IMR-90 (cell line): Measurements from ENCODE around the gene ABHD12B. TPM values are rescaled to one million over a fixed set of nuclear protein-coding genes. Genes with fewer than 3 reads are reported as not detected.

Experiments
- ATAC-seq: fragments of 200-7000 bp; cut with Tn5 transposase; 2 replicates; pipeline ENCODE4 v1.9.1; 2020; ENCODE audit warnings: low read depth, mild to moderate bottlenecking, moderate library complexity
- BruUV-seq: library from RNA; stranded (reverse); fragments of 400-500 nt; replicated peaks from 2 replicates; lab custom pipeline; 2021; lab: Mats Ljungman, UMichigan
- CTCF ChIA-PET: fragments of 300-600 bp; formaldehyde crosslinking; extraction: SDS; loops from one replicate; lab custom pipeline; 2021; ENCODE audit warnings: antibody characterized with exemption; lab: Yijun Ruan, JAX
- POLR2A ChIA-PET: fragments of 300-600 bp; sonication (Branson Sonifier 250); formaldehyde crosslinking; loops from one replicate; lab custom pipeline; 2022; ENCODE audit warnings: antibody characterized with exemption; ENCODE audit not compliant: unreplicated experiment; lab: Charles Lee
- DNase-seq: peaks from one replicate; pipeline ENCODE4 v3.0.0; 2013
- H2AFZ ChIP-seq: replicated peaks from 2 replicates; pipeline ENCODE3; 2013; ENCODE audit warnings: low read length, mild to moderate bottlenecking; ENCODE audit not compliant: poor library complexity
- H2AK5ac ChIP-seq: 2 replicates; pipeline ENCODE4 v1.6.1; 2013; ENCODE audit warnings: low read depth, low read length, inconsistent platforms
- H2AK9ac ChIP-seq: replicated peaks from 2 replicates; pipeline ENCODE3; 2013; ENCODE audit warnings: mild to moderate bottlenecking, low read depth, low read length, moderate library complexity; ENCODE audit not compliant: poor library complexity
- H2BK120ac ChIP-seq: 2 replicates; pipeline ENCODE4 v1.6.1; 2013; ENCODE audit warnings: low read depth, low read length, inconsistent platforms
- H2BK15ac ChIP-seq: 3 replicates; pipeline ENCODE4 v1.6.1; 2013; ENCODE audit warnings: low read depth, low read length, inconsistent platforms
- H2BK20ac ChIP-seq: 2 replicates; pipeline ENCODE4 v1.6.1; 2013; ENCODE audit warnings: low read depth, mild to moderate bottlenecking, inconsistent platforms, low read length, moderate library complexity
- H2BK5ac ChIP-seq: 2 replicates; pipeline ENCODE4 v1.6.1; 2013; ENCODE audit warnings: mild to moderate bottlenecking, low read depth, low read length, inconsistent platforms; ENCODE audit not compliant: poor library complexity, severe bottlenecking
- H3K14ac ChIP-seq: replicated peaks from 2 replicates; pipeline ENCODE4 v1.6.1; 2013; ENCODE audit warnings: low read depth, low read length, inconsistent platforms
- H3K18ac ChIP-seq: 2 replicates; pipeline ENCODE4 v1.6.1; 2013; ENCODE audit warnings: low read depth, low read length, control low read depth
- H3K23ac ChIP-seq: 2 replicates; pipeline ENCODE4 v1.6.1; 2013; ENCODE audit warnings: low read depth, low read length, inconsistent platforms
- H3K27ac ChIP-seq: 2 replicates; pipeline ENCODE4 v1.5.1; 2013; ENCODE audit warnings: mild to moderate bottlenecking, control low read depth, low read length; ENCODE audit not compliant: insufficient read depth
- H3K27me3 ChIP-seq: 2 replicates; pipeline ENCODE4 v1.6.1; 2013; ENCODE audit warnings: low read length; ENCODE audit not compliant: control insufficient read depth, insufficient read depth
- H3K36me3 ChIP-seq: 2 replicates; pipeline ENCODE4 v1.6.1; 2013; ENCODE audit warnings: low read length, mixed read lengths; ENCODE audit not compliant: control insufficient read depth, insufficient read depth
- H3K4ac ChIP-seq: 2 replicates; pipeline ENCODE4 v1.6.1; 2013; ENCODE audit warnings: low read depth, low read length, inconsistent platforms
- H3K4me1 ChIP-seq: 2 replicates; pipeline ENCODE4 v1.6.1; 2013; ENCODE audit warnings: low read length, mixed read lengths; ENCODE audit not compliant: control insufficient read depth, insufficient read depth
- H3K4me2 ChIP-seq: 2 replicates; pipeline ENCODE4 v1.6.1; 2013; ENCODE audit warnings: low read depth, mild to moderate bottlenecking, control low read depth, low read length, moderate library complexity
- H3K4me3 ChIP-seq: 2 replicates; pipeline ENCODE4 v1.5.1; 2013; ENCODE audit warnings: low read depth, mild to moderate bottlenecking, control low read depth, low read length, moderate library complexity; ENCODE audit not compliant: insufficient read depth
- H3K56ac ChIP-seq: 2 replicates; pipeline ENCODE4 v1.6.1; 2013; ENCODE audit warnings: low read length, inconsistent platforms; ENCODE audit not compliant: insufficient read depth; ENCODE audit errors: extremely low read depth
- H3K79me1 ChIP-seq, 2 experiments: 2 replicates each; pipeline ENCODE4 v1.6.1; 2013; ENCODE audit warnings: low read length in 2 of 2, inconsistent platforms in 1 of 2, low read depth in 1 of 2
- H3K9ac ChIP-seq: 2 replicates; pipeline ENCODE4 v1.6.1; 2013; ENCODE audit warnings: low read depth, low read length, control low read depth
- H3K9me1 ChIP-seq: 2 replicates; pipeline ENCODE4 v1.6.1; 2013; ENCODE audit warnings: low read length, inconsistent platforms; ENCODE audit not compliant: insufficient read depth
- H3K9me3 ChIP-seq: 2 replicates; pipeline ENCODE4 v1.6.1; 2013; ENCODE audit warnings: low read length; ENCODE audit not compliant: control insufficient read depth, insufficient read depth
- H4K20me1 ChIP-seq: 2 replicates; pipeline ENCODE4 v1.6.1; 2013; ENCODE audit warnings: low read length, inconsistent platforms; ENCODE audit not compliant: insufficient read depth
- H4K5ac ChIP-seq: 2 replicates; pipeline ENCODE4 v1.6.1; 2013; ENCODE audit warnings: mild to moderate bottlenecking, low read depth, low read length, control low read depth
- H4K8ac ChIP-seq, 2 experiments: 2 replicates each; pipeline ENCODE4 v1.6.1; 2013; ENCODE audit warnings: low read depth in 2 of 2, low read length in 2 of 2, control low read depth in 1 of 2, inconsistent platforms in 1 of 2
- H4K91ac ChIP-seq: 2 replicates; pipeline ENCODE4 v1.6.1; 2013; ENCODE audit warnings: low read depth, low read length, inconsistent platforms; ENCODE audit not compliant: insufficient read depth
- BHLHE40 ChIP-seq: fragments of 150-350 bp; IDR thresholded peaks from 2 replicates; pipeline ENCODE4 v1.6.1; 2016; ENCODE audit warnings: mild to moderate bottlenecking, low read depth, low read length
- CEBPB ChIP-seq: IDR thresholded peaks from 2 replicates; pipeline ENCODE4 v1.6.1; 2012; ENCODE audit warnings: low read depth, low read length, improper control_type of control experiment
- CTCF ChIP-seq: conservative IDR thresholded peaks from 2 replicates; pipeline ENCODE4 v1.5.1; 2012; ENCODE audit warnings: mild to moderate bottlenecking, low read depth, low read length, improper control_type of control experiment
- FOS ChIP-seq: fragments of 150-350 bp; IDR thresholded peaks from 2 replicates; pipeline ENCODE4 v1.6.1; 2016; ENCODE audit warnings: low read depth, low read length
- MAZ ChIP-seq: IDR thresholded peaks from 2 replicates; pipeline ENCODE4 v1.6.1; 2012; ENCODE audit warnings: low read depth, mild to moderate bottlenecking, low read length, improper control_type of control experiment, moderate library complexity, borderline replicate concordance
- WGBS, 2 experiments: methylation state at CpG; one replicate each; pipeline versions ENCODE4 v1.1.5 to v1.1.7; 2013; ENCODE audit warnings: missing lambda C conversion rate in 2 of 2; ENCODE audit not compliant: insufficient read length in 1 of 2; ENCODE audit errors: extremely low coverage in 2 of 2; 5-methylcytosine and 5-hydroxymethylcytosine counted together
- dilution Hi-C: fragments of 300-500 bp; cut with HindIII; formaldehyde crosslinking; loops from one replicate; pipeline ENCODE4 v1.14.3; 2018; ENCODE audit warnings: low sequenced_read_pairs; ENCODE audit not compliant: unreplicated experiment
- in situ Hi-C: fragments of 300-500 bp; cut with MboI; formaldehyde crosslinking; loops from 3 replicates; pipeline ENCODE4 v1.14.3; 2019; ENCODE audit warnings: low sequenced_read_pairs, inconsistent platforms, mixed read lengths
- intact Hi-C: fragments of 100-400 bp; cut with micrococcal nuclease; formaldehyde crosslinking; loops from 2 replicates; pipeline ENCODE4 v1.10.0; 2022
- polyA plus RNA-seq, 3 experiments: library from polyadenylated mRNA; depleted of rRNA; stranded (reverse); fragments of >200 nt; gene quantifications; 2 replicates each; pipeline ENCODE4 v1.2.3, GENCODE V29; 2012; ENCODE audit warnings: low replicate concordance in 1 of 3
- total RNA-seq: library from RNA; depleted of rRNA; stranded (reverse); fragments of >200 nt; gene quantifications from 2 replicates; pipeline ENCODE4 v1.2.3, GENCODE V29; 2012

Gene ABHD12B
- total and polyA plus RNA-seq, 2 of the 4 experiments (the other 2 are of a cell fraction) = 0.18 TPM; not detected in 1

DNA sequence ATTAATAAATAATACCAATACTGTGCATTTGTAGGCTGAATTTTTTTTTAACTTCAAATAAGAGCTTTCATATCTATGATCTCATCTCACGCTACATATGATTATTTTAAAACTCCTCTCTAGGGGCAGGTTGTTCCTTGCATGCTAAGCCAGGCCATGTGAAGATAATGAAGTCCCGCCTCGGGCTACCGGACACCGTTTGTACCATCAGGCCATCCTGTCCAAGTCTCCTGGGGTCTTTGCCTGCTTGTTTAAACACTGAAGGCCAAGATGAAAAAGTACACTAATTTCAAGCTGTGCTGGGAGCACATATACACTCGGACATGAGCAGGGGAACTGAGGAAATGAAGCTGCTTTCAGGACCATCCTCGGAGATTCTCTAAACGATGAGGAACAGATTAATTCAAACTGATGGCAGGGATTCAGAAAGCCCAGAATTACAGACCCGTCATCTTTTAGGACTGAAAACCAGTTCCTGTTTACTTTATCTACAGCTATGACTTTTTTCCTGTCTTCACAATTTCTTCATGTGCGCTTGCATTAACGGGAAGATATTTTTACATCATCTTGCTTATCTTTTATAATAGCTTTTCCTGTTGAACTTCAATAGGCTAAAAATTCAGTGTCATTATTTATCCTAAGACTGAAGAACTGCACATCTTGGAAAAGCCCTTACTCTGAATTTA is 6.3 kb upstream of the ABHD12B start:
- dilution Hi-C loops = no loop called here
- Histone ChIP-seq H3K9me1 (peaks cover 3% of the 10 kb centered on the region; the same call in 1 of the 2 replicates), H3K4me2 (peak overlapping the region; percentile 89), H4K91ac (peak overlapping the region; percentile 96), H2AK9ac (peak overlapping the region; percentile 48), H3K4me1 (peaks cover 12% of the 10 kb centered on the region), H4K5ac (peak overlapping the region; percentile 99), H2BK5ac (peak overlapping the region; percentile 98), H2BK20ac (peak overlapping the region; percentile 89), H4K20me1 (no peaks in the 10 kb centered on the region), H2BK15ac (peak overlapping the region; percentile 95), H3K79me1 (no peaks in the 10 kb centered on the region), H2AK5ac (peak overlapping the region; percentile 33), H3K4me3 (peak overlapping the region; percentile 4; the same call in 1 of the 2 replicates), H3K4ac (peak overlapping the region; percentile 80), H2AFZ (peak overlapping the region; percentile 81), H2BK120ac (peak overlapping the region; percentile 96), H3K27me3 (no peaks in the 10 kb centered on the region), H3K9me3 (no peaks in the 10 kb centered on the region), H3K18ac (peak overlapping the region; percentile 96), H3K56ac (peak overlapping the region; percentile 84), H3K23ac (peak overlapping the region; percentile 53), H3K9ac (peak overlapping the region; percentile 60), H3K36me3 (no peaks in the 10 kb centered on the region), H3K14ac (peak overlapping the region; percentile 67), H4K8ac (peak overlapping the region; percentile 82 to 93), H3K27ac (peak overlapping the region; percentile 95)
- in situ Hi-C loops = no loop called here
- DNase-seq (peak; percentile 84), ATAC-seq (peak; percentile 81)
- POLR2A ChIA-PET = no interaction called here
- no TSS peak for BruUV-seq
- intact Hi-C loops = loop anchor here (10.0 kb wide), 1 partner anchor 201 kb away; the partner anchor contains the start of gene SAV1
- peak; percentile 12; the same call in 1 of the 2 replicates for TF ChIP-seq FOS
- peak; percentile 70 for TF ChIP-seq CEBPB
- no peak for TF ChIP-seq CTCF
- no peak for TF ChIP-seq MAZ
- no peak for TF ChIP-seq BHLHE40
- CTCF ChIA-PET = interaction anchor here (0.6 to 1.3 kb wide), 2 partner anchors 87 to 777 kb away, joined by 3 read pairs; no protein-coding TSS in a partner anchor
- WGBS, 2 experiments = 36% methylated on average over 6 of the region's 11 CpGs; no CpG with 5 or more reads in 1 of the 2 experiments
